HG03175 (cell line): ENCODE data around the gene TMEM158.

Source experiments
- ATAC-seq: cut with Tn5 transposase; IDR thresholded peaks from one replicate; pipeline ENCODE4 v1.9.1; 2021; ENCODE audit warnings: mild to moderate bottlenecking, moderate library complexity; ENCODE audit not compliant: unreplicated experiment

Gene TMEM158

GRCh38 chr3:45178183-45179023, 47.7 kb downstream of the TMEM158 start:
- no peak for ATAC-seq

- no peak for ATAC-seq
Observed at GRCh38 chr3:45176912-45177311, 49.2 kb downstream of the TMEM158 start.
